GF-D8 (cell line): ENCODE results near the gene CLEC9A.
"Not testable (repeated sequence)": the region's sequence is repeated elsewhere in the genome, so short reads cannot be mapped to it uniquely, and the experiment has no call there.

ENCODE experiments used
- DNase-seq: peaks from one replicate; lab custom pipeline; 2025; lab: John Stamatoyannopoulos, UW

CLEC9A gene

DNA sequence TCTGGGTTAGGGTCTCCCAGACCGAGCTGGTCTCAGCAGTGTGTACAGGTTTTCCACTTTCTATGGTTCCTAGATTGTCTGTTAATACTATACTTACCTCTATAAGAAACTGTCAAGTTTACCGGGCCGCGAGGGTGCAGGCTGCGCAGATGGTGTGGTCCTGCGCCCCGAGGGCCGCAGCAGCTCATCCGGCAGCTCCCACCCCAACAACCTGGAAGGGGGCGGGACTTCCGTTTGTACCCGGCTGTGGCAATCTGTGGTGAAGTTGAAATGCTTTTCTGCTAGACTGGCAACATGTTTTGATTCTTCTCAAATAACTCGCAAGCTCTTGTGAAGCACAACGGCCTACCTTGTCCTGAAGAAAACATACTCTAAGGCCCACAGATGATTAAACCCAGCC lies at the start of gene CLEC9A:
TSS of gene CLEC9A (plus strand) at position 237 of the 400 bp plus-strand sequence. CDS start 22,006 bp downstream, outside the sequence.
- no peak for DNase-seq

DNA sequence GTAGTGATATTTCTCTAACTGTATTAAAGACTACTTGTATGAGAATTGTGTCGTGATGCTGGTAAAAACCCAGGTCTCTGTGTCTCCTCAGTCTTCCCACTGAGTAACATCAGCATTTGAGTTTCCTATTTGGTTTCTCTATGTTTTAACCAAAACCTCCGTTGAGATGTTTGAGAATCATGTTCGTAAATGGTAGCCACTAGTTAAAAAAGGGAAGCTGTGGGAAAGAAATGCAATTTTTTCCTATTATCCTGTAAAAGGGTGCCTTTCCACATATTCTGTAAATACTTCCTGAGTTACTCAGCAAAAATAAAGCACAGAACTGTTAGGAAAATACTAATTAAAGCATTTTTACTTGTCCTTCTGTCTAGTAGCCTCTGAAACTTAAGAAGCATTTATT lies 38.6 kb upstream of the CLEC9A start:
- peak; percentile 37 for DNase-seq

DNA sequence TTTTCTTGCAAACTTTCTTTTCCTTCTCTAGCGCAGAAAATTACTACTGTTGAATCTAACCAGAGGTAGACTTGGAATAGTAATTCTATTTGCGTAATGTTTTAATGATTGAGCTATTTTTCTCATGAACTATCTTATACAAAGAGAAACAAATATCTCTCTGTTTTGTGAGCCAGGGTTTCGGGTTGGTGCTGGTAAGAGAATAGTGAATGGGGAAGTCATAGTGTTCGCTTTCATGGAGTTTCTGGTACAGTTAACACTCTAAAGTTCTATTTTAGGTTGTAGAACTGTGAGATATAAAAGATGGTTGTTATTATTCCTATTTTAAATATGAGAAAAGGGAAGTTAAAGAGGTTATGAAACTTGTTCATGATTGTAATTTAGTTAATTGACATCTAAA lies 38.2 kb upstream of the CLEC9A start:
- DNase-seq = no peak

DNA sequence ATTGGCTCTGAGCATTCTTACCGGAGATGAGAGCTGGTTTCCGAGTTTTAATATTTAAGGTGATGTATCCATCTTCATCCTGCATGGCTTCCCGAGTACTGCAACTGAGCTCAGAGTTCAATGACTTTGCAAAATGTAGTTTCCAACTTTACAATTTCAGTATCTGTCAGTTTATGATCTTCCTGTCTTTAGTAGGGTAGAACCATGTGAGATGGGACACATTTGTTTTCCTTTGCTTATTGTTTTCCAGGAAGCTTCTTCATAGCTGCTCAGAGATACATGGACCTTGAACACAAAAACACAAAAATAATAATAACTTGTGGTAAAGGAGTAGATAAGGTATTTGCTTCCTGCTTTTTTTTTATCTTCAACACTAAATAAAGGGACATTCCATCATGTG lies 31.5 kb upstream of the CLEC9A start, which contains the start of gene CLEC1B:
TSS of gene CLEC1B (minus strand) at position 106 of the 400 bp plus-strand sequence. CDS start at position 85, 21 bp downstream.
- no peak for DNase-seq

DNA sequence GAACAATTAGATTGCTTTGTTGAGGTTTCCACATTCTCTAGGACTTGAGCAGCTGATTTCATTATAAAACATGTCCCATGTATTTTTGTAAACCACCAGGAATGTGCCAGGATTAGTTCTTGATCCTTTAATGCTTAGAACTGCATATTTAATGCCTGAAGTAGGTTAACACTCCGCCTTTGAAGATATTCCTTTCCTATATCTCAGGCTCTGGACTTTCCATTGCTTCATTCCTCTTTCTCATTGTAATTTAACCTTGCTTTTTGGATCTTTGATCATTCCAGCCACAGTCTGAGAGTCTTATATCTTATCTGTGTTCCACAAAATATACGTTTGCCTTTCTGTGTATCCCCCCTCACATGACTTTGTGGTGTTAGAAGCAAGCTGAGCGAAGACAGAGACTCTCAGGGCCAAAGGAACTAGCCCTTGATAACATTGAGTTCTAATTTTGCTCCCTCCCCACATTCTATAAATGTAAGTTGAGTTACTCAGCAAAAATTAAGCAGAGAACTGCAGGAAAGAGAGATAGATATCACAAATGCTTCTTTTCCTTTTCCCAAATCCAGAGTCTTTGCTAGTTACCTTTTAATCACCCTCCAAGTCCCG lies 29.2 kb upstream of the CLEC9A start:
- no peak for DNase-seq

DNA sequence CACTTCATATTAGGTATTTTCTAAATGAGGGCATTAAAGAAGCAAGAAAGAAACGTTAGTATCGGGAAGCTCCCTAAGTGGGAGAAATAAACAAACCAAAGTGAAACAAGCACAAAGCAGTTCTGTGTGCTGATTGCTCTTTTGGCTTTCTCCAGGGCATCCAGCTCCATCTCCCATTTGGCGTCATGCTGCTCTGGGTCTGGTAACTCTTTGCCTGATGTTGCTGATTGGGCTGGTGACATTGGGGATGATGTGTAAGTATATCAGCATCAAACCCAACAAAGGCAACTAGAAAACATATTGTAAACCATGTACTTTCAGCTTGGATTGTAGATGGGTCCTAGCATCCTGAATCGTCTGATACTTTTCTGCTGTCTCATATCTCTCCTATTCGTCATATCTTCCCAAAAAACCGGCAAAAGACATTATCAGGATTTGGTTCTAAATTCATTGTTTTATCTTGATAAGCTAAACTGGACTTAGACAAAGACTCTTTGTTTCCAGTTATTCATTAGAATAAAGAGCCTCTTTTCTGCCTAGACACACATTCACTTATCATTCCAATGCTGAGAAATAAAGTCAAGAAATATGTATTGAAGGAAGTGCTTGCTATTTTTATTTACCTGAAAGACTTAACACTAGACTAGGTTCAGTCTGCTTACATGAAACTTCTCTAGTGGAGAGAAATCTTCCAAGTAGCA lies 17.7 kb upstream of the CLEC9A start:
- no peak for DNase-seq

DNA sequence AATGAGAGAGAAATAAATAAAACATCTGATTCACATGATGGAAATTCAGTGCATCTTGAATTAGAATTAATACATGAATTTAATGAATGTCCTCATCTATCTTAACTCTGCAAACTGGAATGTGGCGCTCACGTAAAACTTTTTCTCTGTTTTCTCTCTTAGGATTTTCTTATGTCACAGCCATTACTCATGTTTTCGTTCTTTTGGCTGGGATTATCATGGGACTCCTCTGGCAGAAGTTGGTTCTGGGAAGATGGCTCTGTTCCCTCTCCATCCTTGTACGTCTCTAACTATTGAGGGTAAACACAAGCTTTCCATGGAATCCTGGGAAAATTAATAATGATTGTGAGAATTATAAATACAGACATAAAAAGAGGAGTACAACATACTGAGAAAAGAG lies 15.0 kb upstream of the CLEC9A start:
- no peak for DNase-seq

DNA sequence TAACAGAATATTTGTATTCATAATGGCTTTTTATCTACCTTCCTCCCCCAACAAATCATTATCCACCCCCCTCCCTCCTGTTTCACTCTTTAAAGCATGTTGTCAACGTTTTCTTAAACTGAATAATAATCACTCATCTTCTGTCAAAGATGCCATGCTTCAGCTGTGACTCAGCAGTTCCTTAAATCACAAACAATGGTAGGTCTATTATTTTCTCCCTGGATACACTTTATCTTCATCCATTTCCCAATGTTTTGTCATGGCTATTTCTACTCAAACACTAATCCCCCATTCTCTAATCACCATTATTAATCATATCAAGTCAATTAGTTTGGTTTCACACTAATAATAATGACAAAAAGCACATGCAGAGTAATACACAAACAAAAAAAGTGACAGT lies 13.6 kb upstream of the CLEC9A start:
- DNase-seq = no peak

DNA sequence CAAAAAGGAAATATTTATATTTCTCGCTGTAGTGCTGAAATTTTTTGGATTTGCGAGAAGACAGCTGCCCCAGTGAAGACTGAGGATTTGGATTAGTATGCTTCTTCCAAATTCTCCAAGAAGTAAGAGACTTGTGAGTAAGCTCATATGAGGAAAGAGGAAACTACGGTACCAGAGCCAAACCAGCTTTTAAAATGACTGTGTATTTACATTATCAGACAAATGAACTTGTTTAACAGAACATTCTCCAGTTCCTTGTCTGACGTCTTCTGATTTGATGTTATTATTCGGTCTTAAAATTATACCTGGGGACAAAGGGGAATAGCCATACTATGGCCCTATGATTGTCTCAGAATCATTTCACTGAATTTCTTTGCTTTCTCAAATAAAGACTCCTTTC lies 12.1 kb upstream of the CLEC9A start:
- DNase-seq = no peak

DNA sequence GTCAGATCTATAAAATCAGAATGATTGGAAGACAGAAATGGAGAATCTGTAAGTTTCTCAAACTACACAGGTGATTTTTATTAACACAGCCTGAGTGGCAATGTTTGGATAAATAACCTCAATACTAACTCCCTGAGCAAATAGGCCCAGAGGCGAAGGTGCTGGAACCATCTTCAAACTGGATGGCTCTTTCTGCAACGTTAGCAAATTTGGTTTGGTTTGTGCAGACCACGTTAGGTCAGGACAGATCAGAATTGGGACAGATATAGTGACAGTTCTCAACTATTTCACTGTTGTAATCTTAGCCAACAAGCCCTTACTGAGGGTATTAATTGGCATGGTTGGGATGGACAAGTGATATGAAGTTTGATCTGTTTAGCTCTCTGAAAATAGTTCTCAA lies 9.1 kb upstream of the CLEC9A start:
- no peak for DNase-seq

DNA sequence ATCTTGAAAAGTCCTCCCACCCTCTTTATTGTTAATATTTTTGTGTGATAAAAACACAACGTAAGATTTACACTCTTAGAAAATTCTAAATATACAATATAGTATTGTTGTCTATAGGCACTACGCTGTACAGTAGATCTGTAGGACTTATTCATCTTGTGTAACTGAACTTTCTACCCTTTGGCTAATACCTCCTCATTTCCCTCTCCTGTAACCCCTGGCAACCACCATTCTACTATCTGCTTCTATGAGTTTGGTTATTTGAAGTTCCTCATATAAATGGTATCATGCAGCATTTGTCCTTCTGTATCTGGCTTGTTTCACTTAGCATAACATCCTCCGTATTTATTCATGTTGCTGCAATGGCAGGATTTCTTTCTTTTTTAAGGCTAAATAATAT lies 5.2 kb upstream of the CLEC9A start:
- no peak for DNase-seq

DNA sequence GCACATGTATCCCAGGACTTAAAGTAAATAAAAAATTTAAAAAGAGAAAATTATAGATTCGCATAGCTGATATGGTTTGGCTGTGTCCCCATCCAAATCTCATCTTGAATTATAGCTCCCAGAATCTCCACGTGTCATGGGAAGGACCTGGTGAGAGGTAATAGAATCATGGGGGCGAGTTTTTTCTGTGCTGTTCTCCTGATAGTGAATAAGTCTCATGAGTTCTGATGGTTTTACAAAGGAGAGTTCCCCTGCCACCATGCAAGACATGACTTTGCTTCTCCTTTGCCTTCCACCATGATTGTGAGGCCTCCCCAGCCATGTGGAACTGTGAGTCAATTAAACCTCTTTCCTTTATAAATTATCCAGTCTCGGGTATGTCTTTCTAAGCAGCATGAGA lies 3.8 kb upstream of the CLEC9A start:
- not testable (repeated sequence) for DNase-seq

DNA sequence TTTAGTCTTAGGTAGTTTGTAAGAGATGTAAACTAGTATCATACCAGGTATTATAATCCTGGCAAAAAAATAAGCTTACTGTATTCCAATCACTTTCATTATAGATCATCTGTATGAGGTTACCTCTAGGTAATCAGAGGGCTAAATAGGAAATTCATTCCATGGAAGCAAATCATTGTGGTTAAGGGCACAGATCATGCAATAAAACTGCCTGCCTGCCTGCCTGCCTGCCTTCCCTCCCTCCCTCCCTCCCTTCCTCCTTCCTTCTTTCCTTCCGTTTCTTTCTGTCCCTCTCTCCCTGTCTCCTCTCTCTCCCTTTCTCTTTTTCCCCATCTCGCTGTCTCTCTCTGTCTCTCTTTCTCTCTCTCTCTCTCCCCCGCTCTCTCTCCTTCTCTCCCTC lies 3.2 kb upstream of the CLEC9A start:
- no peak for DNase-seq

DNA sequence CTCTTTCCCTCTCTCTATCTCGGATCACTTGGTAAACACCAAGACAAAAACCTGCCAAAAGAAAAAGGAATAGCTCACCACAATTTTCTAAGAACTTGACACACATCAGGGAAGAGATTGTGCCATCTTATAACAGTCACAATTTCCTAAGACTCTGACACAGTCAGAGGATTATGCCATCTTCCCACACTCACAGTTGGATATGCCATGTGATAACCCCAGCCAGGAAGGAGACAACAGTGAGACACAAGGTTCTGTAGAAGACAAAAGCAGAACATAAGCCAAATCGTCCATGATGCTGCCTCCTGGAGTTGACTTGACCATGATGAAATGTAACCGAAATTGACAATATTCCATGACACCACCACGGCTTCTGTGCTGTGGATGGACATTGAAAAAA lies 2.8 kb upstream of the CLEC9A start:
- DNase-seq = peak; percentile 91

DNA sequence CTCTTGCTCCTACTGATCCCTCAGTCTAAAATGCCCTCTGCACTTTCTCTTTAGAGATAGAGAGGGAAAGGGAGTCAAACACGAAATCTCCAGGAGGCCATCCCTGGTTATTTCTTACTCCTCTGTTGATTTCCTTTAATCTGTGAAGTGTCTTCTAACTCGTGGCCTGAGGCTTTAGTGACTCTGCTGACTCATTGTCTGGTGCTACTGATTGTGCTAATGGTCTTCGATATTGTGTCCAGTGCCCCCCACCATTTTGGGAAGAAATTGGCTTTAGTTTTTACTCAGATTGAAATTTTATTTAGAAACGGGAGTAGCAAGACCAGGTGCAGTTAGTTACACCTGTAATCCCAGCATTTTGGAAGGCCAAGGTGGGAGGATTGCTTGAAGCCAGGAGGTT lies 839 bp downstream of the CLEC9A start:
- no peak for DNase-seq

DNA sequence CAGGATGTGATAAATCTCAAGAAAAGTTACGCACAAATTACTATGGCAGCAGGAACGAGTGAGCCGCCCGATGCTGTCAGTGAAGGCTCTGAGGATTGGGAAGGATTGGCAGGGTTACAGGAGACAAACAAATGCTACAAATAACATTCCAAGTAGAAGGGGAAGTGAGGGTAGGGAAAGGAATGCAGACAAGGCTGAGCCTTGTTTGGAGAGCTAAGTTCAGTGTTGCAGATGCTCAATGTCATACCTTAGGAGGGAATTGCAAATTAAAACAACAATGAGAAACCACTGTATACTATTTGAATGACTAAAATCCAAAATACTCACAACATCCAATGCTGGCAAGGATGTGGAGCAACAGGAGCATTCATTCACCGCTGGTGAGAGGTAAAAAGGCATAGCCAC lies 1.3 kb downstream of the CLEC9A start:
- no peak for DNase-seq

DNA sequence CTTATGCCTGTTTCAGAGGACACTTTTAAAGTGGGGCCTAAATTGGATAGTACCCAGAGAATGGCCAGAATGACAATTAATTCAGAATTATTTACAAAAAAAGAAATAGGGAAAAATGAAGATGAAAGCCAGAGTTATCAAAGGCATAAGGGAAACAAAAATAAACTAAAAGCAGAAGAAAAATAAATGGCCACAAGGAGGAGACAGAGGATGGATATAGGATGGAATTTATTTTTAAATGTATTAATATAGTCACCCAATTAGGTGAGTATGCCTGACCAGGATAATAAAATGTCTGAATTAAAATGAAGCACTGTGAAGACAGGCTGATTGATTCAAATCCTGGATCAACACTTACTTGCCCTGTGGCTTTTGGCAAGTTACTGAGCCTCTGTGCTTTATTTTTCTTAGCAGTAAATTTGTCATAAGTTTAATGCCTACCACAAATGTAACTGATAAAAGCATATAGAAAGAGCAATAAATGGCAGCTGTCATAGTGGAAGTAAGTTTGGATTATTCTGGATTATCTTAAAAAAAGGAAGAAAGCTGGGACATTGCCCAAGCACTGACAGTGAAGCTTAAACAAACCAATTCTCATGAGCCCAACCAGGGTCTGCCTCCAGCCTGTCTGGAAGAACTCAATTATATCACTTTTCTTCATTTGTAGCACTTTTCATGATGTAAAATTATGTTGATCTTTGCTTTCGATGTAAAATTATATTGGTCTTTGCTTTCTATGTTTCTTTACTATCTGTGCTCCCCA lies 3.5 kb downstream of the CLEC9A start:
- DNase-seq = no peak

DNA sequence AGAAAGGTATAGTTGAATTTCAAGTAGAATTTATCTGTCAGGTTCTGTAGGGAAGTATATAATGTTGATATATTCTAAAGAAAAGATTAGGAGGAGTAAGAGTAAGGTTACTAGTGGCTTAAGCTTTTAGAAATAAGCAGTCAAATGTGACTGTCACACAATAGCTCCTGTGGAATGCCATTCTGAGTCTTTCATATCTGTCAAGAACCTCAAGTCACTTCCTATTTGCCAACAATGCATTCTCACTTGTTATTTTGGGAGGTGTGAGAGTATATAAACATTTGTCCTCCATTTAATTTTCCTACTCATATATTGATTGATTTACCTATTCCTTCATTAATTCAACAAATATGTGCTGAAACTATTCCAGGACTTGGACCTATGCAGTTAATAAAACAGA lies 11.7 kb downstream of the CLEC9A start:
- no peak for DNase-seq

DNA sequence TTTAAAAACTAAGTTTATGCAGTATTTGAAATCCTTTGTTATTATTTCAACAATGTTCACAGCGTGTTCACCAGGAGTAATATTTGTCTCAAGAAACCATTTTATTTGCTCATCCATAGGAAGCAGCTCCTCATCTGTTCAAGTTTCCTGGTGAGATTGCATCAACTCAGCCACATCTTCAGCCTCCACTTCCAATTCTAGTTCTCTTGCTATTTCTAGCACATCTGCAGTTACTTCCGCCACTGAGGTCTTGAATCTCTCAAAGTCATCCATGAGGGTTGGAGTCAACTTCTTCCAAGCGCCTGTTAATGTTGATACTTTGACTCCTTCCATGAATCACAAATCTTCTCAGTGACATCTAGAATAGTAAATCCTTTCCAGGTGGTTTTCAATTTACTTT lies 18.0 kb downstream of the CLEC9A start:
- DNase-seq = peak; percentile 16

DNA sequence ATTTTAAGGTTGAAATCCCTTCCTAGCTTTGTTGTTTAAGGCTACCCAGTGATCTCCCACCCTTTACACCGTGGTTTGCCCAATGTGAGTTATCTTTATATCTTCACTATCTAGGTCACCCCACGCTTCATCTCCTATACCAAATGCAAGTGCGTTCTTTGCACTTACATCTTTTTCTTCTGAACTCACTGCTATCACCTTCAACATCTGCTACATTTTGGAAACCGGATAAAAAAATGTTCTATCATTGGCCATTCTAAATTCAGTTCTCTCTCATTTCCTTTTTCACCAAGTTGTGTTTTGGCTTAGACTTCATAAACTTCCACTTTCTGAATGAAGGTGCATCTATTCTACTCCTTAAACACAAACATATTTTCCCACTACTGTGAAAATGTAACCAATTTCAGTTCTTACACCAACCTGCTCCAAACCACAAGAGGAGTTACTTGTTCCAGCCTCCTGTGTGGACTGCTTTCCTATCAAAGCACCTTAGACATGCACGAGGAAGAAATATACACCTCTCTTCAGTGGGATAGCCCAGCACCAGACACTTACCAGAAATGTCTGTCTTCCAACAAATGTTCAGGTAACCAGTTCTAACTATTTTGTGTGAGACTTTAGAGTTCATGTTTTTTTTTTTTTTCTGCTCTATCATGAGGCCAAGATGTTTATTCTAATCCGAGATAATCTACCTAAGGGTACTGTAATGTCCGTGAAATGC lies 21.9 kb downstream of the CLEC9A start:
- no peak for DNase-seq

DNA sequence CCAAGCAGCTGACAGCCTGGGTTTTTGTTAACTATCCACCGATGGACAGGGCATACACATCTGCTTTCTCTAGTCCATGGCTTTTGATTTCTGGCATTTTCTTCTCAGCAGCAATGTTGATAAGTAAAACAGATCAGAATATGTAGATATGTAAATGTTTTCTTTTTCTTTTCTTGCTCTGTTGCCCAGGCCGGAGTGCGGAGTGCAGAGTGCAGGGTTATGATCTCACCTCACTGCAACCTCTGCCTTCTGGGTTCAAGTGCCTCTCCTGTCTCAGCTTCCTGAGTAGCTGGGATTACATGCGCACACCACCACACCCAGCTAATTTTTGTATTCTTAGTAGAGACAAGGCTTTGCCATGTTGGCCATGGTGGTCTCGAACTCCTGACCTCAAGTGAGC lies 27.9 kb downstream of the CLEC9A start:
- DNase-seq = no peak

DNA sequence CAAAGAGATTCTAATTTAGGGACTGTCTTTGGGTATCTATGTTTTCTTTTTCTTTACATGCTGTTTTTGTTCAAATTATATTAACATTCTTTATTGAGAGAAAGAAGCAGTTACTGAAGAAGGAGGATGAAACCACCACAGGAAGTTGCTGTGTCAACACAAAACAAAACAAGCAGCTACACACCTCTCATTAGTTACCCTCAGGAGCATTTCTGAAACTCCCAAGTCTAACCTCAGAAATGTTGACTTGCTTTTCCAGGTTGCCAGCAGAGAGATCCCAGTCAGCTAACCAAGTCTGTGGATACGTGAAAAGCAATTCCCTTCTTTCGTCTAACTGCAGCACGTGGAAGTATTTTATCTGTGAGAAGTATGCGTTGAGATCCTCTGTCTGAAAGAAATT lies 34.8 kb downstream of the CLEC9A start:
- no peak for DNase-seq

DNA sequence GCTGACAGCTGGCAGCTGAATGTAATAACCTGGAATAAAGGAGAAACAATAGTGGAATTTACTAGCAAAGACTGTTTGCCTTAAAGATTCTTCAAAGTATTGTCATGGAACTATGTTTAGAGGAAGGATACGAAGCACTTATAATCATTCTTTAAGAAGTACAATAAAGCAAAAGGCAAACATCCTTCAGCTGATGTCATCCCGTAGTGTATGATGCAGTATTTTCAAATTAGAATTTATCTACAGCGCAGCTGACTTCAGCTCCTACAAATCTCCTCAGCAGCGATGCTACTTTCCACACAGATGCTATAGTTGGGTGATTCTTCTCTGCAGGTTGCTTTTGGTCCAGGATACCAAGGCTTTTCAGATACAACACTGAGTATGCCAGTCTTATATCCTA lies 36.8 kb downstream of the CLEC9A start:
- no peak for DNase-seq
